HuH-7.5 (cell line): ENCODE measurements around the gene F2RL2.

Experiments used
- DNase-seq: peaks from one replicate; pipeline ENCODE4 v3.0.0; 2011; ENCODE audit warnings: low spot score

The F2RL2 gene

GRCh38 chr5:76583163-76584047 is 39.8 kb downstream of the F2RL2 start:
- no peak for DNase-seq

- no peak for DNase-seq
Observed at GRCh38 chr5:76582230-76583162, 40.7 kb downstream of the F2RL2 start.

GRCh38 chr5:76580981-76581380 is 42.2 kb downstream of the F2RL2 start:
- DNase-seq: no peak

- no peak for DNase-seq
Observed at GRCh38 chr5:76579166-76579937, 43.9 kb downstream of the F2RL2 start.

GRCh38 chr5:76576996-76577395 is 46.2 kb downstream of the F2RL2 start:
- DNase-seq: no peak

- DNase-seq: no peak
Observed at GRCh38 chr5:76576450-76576849, 46.8 kb downstream of the F2RL2 start.

- DNase-seq: no peak
Observed at GRCh38 chr5:76571559-76571958, 51.6 kb downstream of the F2RL2 start.

- DNase-seq: no peak
Observed at GRCh38 chr5:76570153-76570552, 53.0 kb downstream of the F2RL2 start.
